Dedifferentiated amniotic fluid mesenchymal stem cell (primary cell): ENCODE measurements around the gene OR9G4.

Source experiments
- DNase-seq: peaks from one replicate; pipeline ENCODE4 v3.0.0-alpha.2; 2016; ENCODE audit errors: extremely low spot score

Gene OR9G4

DNA sequence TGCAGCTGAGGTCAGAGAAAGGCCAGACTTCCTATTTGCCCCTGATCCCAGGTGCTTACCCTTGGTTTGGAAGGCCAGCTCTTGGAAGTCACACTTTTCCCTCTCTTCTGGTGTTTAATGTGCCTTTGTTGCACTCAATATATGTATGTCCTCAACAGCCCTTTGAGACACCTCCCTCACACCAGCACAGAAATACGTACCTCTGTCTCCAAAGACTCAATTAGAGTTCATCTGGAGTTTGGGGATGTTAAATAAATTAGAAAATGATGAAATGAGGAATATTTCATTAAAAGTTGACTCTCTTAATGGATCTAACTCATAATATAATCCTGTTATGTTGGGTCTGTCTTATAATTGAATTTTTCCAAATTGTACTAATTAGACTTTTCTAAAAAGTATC lies at the start of gene OR9G4:
Gene OR9G4, minus strand, starts transcription at position 101 of the 400 bp plus-strand sequence. CDS start 4,931 bp downstream, outside the sequence.
- DNase-seq = no peak

DNA sequence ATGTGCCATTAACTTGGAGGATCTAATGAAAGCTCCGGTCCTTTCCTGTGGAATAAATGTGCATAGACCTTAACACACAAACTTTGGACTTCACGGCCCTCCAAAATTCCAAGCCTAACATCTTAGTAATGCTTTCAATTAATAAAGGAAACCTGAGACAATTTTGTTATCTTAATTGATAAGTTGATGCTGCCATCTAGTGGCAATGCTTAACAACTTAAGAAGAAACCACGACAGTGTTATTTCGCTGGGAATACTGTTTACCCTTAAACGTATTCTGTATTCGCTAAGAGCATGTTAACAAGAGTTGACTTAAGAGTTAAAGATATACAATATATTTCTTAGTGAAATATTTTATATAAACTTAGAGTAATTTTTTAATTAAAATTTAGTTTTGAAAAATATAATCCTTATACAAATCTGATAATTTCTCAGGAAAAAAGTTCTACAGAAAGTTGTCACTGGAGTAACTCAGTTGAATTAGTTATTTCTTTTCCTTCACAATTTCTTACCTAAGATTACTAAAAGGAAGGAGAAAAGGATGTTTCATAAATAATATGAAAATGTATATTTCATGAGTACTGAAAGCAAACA lies 35.0 kb upstream of the OR9G4 start:
- DNase-seq = peak; percentile 36

GRCh38 chr11:56782167-56782847 lies 33.8 kb upstream of the OR9G4 start:
- no peak for DNase-seq

DNA sequence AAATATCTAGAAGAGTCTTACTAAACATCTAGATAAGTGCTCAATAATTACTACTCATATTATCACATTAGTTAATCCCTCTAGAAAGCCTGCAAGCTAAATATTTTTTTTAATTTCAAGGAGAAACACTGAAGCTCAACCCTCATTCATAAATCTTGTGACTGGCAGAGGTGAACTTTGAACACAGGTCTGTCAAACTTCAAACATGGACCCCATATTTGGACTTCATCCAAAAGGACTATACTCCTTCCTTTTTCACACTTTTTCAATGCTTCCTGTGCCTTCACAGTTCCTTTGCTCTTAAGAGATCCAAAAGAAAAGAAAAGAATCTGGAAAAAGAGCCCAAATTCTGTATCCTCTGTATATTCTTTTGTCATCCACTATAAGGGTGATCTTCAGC lies 28.3 kb upstream of the OR9G4 start:
- no peak for DNase-seq

GRCh38 chr11:56764976-56765375 lies 16.5 kb upstream of the OR9G4 start:
- DNase-seq = no peak

- DNase-seq = no peak
Observed at GRCh38 chr11:56751480-56751879, 3.0 kb upstream of the OR9G4 start.

DNA sequence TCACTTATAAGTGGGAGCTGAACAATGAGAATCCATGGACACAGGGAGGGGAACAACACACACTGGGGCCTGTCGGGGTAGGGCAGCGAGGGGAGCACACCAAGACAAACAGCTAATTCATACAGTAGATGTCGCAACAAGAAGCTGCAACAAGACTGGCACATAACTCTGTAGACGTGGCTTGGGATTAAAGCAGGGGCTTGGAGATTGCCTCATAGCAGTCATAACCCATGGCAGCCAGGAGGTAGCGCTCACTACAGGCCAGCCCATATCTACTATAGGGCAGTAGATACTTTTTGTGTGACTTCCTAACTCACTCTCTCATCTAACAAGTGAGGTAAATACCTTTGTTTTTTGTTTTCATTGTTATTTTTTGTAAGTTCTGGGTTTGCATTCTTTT lies 1.7 kb upstream of the OR9G4 start:
- no peak for DNase-seq

DNA sequence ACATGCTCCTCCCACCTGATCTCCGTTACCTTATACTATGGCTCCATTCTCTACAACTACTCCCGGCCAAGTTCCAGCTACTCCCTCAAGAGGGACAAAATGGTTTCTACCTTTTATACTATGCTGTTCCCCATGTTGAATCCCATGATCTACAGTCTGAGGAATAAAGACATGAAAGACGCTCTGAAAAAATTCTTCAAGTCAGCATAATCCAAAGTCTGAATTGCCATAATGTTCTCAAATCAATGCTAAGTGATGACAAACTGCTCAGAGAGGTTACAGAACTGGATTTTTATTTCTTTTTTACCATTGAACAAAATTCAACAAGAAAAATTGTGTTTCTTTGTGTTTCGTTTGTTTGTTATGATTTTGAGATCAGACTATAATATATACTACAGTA lies 7.6 kb downstream of the OR9G4 start:
- no peak for DNase-seq

- no peak for DNase-seq
Observed at GRCh38 chr11:56740107-56740506, 8.4 kb downstream of the OR9G4 start.

DNA sequence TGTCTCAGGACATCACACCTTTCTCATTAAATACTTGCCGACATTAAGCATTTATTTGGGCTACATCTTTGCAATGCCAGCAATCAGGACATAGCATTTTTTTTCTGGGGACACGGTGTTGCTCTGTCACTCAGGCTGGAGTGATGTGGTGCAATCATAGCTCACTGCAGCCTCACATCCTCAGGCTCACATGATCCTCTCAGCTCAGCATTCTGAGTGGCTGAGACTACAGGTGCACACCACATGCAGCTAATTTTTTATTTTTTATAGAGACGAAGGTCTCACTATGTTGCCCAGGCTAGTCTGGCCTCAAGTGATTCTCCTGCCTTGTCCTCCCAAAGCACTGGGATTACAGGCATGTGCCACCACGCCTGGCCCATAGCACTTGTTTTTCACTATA lies 28.0 kb downstream of the OR9G4 start:
- no peak for DNase-seq

GRCh38 chr11:56716379-56716854 lies 32.1 kb downstream of the OR9G4 start:
- DNase-seq = no peak

GRCh38 chr11:56714206-56714605 lies 34.3 kb downstream of the OR9G4 start:
- DNase-seq = no peak

- no peak for DNase-seq
Observed at GRCh38 chr11:56706486-56706885, 42.0 kb downstream of the OR9G4 start.

DNA sequence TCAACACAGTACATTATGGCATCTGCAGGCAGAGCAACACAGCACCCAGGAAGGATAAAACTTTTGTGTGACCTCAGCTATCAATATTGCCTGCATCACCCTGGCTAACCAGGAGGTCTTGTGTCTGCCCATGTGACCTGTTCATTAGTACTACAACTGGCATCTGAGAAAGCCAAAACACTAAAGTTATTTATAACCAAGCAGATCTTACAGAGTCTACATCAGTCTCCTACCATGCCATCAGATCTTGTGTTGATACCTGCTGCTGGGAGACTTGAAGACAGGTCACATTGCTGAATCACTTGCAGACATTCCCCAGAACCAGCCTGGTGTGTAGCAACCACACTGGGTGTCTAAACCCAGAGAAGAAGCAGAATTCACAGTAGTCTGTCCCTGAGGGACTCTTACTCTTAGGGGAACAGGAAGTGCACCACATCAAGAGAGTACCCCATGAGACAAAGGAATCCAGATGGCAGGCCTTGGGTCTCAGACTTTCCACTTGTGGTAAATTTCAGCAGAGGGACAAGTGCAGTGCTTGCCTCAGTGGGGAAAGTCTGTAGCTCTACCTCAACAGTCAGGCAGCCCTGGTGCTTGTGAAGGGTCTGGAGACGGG lies 42.6 kb downstream of the OR9G4 start:
- no peak for DNase-seq

- DNase-seq = no peak
Observed at GRCh38 chr11:56700914-56701485, 47.5 kb downstream of the OR9G4 start.

GRCh38 chr11:56700242-56700913 lies 48.1 kb downstream of the OR9G4 start:
- no peak for DNase-seq

GRCh38 chr11:56698795-56699194 lies 49.7 kb downstream of the OR9G4 start, which contains the start of gene OR9G1:
Gene OR9G1 (plus strand): TSS chr11:56699095. CDS start chr11:56700388, 1,293 bp downstream.
- DNase-seq = no peak

GRCh38 chr11:56693428-56693827 lies 55.1 kb downstream of the OR9G4 start:
- no peak for DNase-seq
